HG02943 (cell line): Measurements from ENCODE around the gene ARHGEF7.

Experiments
- ATAC-seq: cut with Tn5 transposase; IDR thresholded peaks from one replicate; pipeline ENCODE4 v1.9.1; 2021; ENCODE audit warnings: mild to moderate bottlenecking, low read depth, moderate library complexity; ENCODE audit not compliant: unreplicated experiment

ARHGEF7 gene

DNA sequence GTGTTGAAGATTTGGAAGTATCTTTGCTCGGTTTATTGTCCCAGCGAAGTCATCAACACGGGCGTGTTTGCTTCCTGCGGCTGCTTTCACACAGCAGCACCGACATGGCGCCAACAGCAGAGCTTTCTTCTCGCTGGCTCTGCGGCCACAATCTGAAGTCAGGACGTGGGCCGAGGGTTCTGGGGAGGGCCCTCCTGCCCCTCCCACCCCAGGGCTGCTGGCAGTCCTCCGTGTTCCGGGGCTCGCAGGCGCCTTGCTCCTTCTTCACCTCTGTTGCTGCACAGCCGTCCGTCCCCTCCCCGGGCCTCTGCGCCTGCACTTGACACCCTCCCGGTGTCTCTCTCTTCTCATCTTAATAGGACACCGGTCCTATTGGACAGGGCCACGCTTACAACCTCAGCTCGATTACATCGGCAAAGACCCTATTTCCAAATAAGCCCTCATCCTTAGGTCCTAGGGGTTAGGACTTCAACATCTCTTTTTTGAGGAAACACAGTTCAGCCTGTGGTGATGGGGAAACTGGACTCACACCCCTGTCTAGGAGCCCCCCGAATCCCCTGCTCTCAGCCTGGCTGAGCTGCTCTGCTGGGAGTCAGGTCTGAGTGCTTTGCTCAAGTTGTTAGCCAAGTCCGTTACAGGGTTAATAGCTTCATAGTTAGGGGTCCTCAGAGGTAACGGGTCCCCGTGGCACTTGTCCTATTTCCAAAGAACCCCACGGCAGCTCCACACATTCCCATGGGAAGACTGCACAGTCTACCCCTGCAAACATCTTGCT, 202.6 kb downstream of the ARHGEF7 start:
- ATAC-seq: no peak

DNA sequence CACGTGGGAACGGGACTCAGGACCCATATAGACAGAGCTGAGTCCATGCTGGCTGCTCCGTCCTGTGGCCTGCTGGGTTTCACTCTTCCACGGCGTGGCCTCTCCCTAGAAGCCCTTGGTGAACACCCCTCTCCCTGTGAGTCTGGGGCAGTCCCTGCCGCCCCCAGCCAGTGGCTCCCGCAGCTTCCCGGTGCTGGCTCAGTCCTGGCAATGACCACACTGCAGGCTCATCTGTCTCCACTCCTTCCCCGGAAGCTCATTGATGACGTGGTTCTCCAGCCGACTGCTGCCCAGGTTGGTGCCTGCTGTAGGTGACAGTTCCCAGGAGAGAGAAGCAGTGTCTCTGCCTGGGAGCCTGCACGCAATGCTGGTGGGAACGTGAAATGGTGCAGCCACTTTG, 203.3 kb downstream of the ARHGEF7 start:
- no peak for ATAC-seq

DNA sequence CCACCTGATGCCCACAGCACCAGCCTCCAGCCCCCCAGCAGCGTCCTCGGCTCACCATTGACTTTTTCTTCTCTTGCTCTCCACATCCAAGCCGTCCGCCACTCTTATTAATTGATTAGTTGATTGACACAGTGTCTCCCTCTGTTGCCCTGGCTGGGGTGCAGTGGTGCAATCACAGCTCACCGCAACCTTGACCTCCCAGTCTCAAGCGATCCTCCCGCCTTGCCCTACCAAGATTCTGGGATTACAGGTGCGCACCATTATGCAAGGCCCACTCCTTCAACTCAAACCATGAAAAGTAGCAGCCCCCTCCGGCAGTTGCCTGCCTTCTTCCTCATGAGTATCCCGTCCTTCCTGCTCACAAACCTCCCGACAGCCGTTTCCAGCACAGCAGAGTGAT, 204.4 kb downstream of the ARHGEF7 start:
- no peak for ATAC-seq

DNA sequence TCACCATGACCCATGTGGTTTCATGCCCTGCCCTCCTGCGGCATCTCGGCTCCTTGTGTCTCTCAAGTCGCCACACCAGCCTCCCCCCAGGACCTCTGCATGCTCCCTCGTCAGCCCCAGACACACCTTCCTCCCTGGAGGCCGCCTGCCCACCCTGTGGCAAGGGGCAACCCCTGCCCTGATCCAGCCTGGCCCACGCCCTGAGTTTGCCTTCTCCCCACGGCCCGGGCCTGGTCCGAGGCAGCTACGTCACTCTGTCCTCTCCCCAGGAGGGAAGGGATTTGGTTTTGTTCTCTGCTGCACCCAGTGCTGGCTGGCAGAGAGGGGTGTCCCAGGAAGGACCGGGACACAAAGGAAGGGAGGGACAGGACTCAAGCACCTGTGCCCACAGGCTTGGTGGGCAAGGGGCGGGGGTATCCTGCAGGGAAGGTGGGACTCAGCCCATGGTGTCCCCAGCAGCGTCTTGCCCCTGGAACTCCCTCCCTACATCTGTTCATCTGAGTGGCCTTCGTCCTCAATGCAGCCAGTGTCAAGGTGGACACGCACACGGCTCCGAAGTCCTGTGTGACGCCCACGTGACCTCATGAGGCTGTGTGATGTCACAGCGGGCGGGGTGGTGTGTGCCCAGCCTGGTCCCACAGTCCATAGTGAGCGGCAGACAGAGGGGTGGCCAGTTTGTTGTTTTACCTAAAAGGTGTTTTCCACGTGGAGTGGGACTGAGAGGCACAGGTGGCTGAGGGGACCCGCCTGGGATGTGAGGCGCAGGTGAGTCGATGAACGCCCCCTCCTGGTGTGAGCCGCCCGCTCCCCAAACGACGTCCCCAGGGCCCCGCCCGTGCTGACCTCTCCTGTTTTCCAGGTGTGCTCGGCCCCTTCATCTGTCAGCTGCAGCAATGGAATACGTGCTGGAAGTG, 205.1 kb downstream of the ARHGEF7 start, which contains the start of gene TEX29:
Gene TEX29 (plus strand): TSS at position 645 of the 914 bp plus-strand sequence. CDS start 249 bp downstream, at position 894.
- no peak for ATAC-seq

DNA sequence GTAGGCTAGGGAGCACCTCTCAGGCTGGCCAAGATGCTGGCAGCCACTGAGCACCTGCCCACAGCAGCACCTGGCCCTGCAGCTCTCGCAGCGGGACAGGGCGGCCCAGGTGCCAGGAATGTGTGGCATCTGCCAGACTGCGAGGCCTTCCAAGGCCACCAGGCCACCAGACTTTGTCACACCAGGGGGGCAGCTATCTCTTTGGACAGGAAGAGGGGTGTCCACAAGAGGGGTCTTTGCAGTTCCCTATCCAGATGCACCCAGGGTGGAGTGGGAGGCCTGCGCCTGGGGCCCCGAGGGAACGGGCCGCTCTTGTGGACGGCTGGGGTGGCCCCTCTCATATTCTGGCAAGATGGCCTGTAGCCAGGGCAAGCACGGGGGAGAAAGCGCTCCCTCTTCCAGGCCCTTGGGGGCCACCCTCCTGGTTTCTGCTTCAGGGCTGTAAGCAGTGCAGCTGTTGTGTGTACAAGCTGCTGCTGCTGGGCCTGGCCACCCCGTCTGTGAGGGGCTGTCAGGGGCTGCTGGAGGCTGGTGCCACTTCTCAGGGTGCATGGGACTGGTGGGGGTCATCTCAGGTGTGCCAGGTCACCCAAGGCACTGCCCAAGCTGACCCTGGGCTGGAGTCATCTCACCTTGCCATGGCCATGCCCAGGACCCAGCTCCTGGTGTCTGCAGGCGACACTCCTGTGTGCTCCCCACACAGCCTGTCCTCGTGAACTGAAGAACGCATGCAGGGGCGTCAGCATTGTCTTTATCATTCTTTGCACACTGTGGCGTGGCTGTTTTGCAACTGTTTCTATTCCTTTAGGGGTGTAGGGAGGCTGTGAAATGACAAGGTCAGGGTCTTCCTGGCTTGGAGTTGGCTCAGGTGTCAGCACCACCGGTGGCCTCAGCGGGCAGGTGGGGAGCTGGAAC, 207.1 kb downstream of the ARHGEF7 start:
- no peak for ATAC-seq

DNA sequence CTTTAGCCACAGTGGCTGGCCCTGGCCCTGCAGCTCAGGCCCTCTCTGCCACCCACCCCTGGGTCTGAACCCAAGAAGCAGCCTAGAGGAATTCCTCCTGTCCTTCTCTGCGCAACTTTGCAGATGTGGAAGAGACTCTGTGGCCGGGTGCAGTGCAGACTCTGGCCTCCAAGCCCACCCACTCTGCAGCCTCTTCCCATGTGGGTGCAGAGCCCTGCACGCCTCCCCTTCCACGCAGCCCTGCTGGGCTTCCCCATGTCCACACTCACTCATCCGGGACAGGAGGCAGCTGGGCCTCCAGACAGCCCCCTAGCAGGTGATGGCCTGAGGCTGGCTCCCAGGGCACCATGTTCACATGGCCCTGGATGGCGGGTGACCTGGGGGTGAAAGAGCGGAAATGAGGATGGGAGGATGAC, 207.8 kb downstream of the ARHGEF7 start:
- no peak for ATAC-seq

DNA sequence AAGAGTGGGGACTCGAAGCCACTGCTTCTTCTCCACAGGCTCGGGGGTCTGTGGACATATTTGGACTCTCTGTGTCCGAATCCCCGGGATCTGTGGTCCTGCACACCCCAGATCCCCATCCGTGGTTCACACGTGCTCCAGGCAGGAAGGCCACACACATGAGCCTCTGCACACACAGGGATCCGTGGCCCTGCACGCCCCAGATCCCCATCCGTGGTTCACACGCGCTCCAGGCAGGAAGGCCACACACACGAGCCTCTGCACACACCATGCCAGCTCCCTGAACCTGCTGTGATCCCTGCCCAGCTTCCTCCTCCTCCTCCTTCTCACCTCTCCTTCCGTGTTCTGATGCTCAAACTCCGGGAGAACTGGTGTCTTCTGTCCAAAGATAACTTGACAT, 208.4 kb downstream of the ARHGEF7 start:
- ATAC-seq: no peak

DNA sequence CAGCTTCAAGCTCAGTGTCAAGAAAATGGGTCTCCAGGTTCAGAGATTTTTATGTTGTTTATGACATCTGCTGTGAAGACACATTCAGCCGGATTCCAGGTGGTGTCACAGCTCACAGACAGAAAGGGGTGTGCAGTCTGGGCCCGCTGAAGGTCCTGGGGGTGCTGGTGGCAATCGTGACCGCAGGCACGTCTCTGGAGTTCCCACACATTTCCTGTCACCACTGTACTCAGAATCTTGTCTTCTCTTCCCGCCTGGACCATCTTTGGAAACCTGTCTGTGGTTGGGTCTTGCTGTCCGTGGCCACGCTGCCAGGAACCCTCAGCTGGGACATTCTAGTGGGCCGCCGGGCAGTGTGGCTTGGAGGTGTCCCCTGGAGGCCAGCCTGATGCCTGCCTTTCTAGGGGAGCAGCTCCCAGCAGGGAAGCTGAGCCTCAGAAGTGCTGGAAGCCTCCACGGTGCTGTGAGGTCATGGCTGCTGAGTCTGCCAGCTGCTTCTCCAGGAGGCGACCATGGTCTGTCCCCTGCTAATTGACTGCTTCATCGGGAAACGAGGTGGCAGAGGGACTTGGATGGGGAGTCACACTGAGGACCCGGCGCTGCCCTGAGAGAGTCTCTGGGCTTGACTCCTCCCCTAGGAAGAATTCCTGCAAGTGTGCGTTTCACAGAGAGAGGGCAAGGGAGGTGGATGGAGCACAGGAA, 209.0 kb downstream of the ARHGEF7 start:
- no peak for ATAC-seq

DNA sequence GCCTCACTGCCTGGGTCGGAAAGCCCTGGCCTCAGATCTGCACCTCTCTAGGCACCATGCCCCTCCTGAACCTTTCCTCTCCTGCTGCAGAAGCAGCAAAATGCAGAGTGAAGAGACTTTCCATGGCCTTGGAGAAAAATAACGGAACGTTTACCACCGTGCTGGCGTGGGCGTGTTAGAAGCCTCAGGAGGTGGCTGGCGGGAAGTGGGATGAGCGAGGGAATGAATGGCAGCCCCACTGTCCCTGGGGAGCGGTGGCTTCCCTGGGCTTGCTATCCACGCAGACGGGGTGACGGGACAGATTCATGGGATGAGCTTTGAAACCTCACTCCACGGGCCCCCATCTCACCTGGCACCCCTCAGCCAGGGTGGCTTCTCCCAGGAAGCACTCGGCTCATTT, 209.6 kb downstream of the ARHGEF7 start:
- no peak for ATAC-seq

DNA sequence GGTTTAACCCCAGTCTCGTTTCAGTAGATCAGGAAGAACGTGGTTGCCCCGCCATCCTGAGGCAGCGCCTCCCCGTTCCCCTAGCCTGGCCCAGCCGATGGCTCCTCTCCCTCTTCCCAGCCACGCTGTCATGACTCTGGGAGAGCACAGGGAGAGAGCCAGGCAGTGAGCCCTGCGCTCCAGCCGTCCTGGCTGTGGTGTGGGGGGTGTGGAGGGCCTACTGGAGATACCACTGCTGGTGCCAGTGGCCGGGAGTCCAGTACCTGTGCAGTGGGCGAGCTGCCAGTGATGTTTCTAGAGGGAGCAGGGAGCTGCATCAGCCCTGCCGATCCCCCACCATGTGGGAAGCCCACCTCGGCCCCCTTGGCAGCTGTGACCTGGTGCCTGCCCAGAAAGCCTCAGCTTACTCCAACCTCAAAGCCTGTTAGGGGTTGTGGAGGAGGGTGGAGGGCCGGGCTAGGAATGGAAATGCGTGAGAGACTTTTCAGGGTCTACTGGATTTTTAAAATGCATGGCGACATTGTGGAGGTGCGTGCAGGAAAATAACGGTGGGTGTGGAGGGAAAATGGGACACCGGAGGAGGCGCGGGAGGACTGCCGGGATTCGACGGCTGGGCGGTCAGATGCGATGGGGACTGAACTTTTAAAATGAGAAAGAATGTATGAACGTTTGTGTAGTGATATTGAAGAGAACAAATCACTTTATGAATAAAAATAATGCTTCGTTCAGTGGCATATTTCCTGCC, 210.2 kb downstream of the ARHGEF7 start:
- no peak for ATAC-seq

DNA sequence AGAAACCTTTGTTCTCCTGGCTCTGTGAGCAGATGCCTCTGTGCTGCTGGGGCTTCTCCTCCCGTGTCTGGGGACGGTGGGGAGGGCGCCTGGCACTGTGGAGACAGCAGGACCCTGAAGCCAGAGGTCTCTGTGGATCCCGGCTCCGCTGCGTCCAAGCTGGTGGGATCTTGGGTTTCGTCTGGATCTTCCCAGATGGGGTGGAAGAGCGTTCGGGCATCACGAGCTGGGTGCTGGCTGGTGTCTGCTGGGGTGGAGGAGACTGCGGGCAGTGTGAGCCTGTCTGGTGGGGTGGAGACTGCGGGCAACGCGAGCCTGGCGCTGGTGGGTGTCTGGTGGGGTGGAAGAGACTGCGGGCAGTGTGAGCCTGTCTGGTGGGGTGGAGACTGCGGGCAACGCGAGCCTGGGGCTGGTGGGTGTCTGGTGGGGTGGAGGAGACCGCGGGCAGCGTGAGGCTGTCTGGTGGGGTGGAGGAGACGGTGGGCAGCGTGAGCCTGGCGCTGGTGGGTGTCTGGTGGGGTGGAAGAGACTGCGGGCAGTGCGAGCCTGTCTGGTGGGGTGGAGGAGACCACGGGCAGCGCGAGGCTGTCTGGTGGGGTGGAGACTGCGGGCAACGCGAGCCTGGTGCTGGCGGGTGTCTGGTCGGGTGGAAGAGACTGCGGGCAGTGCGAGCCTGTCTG, 211.0 kb downstream of the ARHGEF7 start:
- no peak for ATAC-seq

DNA sequence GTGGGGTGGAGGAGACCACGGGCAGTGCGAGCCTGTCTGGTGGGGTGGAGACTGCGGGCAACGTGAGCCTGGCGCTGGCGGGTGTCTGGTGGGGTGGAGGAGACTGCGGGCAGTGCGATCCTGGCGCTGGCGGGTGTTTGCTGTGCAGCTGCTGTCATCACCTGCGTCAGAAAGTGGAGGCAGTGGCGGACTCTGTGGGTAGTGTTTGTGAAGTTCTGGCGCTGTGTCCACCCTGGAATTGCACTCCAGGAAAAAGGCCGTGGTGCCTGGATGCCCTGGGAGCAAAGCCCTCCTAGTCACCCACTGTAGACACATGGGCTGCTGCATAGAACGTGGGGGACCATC, 211.5 kb downstream of the ARHGEF7 start:
- no peak for ATAC-seq

DNA sequence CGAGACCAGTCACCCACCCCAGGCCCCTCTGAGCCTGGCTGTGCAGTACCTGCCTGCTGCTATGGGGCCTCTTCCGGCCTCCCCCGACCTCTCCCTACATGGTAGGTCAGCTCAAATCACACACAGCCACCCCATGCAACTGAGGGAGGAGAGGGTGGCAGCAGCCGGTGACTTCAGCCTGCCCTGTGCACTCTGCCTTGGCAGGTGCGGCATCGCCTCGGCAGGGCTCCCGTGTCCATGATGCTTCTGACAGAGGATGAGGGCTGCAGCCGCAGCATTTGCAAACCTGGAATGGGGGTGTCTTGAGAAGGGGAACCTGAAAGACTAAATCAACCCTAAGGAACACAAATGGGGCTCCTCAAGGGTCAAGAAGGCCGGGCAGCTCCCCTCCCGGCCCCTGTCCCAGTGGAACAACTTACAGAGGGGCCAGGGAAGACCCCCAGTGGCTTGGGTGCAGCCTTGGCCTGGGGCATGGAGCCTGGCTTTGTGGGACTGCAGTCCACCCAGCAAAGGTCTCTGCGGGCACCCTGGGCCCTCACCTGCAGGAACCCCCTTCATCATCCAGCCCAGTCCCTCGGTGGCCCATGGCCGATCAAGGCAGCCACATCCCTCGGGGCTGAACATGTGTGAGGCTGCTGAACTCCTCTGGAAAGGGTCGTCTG, 212.0 kb downstream of the ARHGEF7 start:
- no peak for ATAC-seq

DNA sequence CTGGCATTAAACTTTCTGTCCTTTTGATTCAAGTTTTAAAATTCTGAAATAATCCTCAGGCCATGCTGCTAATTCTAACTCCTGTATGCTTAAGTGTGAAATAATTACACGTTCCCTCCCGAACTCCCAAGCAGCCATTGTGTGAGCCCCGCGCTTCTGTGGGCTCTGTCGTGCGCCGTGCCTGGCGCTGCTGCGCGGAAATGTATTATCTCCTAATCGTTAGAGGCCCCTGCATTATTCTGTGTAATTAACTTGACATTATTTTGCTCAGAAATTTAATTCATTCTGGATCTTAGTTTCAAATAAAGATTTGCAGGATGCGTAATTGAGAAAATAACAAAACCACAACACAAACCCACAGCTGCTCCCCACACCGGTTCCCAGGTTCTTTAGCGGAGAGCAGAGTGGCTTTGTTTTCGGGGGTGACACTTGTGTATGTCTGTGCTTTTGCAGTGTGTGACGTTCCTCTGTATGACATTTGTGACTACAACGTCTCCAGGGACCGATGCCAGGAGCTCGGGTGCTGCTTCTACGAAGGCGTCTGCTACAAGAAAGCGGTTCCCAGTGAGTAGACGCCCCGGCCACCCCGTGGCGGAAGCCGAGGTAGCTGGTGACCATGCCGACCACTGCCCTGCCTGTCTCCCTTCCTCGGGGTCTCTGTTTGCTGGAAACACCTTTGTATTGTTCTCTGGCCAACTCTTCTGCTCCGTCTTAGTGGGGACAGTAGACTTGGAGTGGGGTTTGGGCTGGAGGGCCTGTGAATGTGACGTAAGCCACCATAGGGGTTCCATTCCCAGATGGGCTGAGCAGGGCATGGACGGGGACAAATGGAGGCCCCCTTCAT, 212.8 kb downstream of the ARHGEF7 start:
- no peak for ATAC-seq

DNA sequence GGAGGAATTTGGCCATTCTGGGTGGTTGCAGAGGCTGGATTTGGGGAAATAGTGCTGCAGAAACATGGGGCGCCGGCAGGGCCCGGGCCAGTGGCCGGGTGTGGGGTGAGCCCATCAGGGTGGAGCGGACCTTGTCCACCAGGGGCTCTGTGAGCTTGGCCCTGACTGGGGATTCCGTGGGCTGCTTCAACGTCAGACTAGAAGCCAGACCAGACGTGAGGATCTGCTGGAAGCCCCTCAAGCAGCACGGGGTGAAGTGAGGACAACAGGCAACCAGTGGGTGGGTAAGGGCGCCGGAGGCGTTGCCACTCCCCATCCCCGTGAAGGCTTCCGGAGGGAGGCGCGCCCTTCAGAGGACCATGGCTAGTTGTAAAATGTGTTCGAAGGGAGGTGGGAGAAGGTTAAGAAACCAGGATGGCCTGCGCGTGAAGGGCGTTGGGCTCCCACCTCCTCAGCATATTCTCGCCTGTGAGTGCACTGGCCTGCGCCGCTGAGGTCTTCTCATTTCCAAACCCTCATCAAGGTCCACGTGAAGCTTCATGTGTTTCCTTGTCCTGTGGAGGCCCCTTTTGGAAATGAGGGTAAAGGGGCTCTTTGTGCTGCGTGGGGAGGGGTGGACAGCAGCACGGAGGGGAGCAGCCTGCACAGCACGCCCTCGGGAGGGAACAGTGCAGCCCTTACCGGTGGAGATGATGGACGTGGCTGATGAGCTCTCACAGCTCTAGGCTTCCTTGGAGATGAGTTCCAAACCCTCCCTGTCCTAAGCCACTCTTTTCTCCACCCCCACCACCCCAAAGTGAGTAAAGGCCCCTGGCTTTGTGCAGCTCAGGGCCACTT, 213.7 kb downstream of the ARHGEF7 start:
- ATAC-seq: no peak

DNA sequence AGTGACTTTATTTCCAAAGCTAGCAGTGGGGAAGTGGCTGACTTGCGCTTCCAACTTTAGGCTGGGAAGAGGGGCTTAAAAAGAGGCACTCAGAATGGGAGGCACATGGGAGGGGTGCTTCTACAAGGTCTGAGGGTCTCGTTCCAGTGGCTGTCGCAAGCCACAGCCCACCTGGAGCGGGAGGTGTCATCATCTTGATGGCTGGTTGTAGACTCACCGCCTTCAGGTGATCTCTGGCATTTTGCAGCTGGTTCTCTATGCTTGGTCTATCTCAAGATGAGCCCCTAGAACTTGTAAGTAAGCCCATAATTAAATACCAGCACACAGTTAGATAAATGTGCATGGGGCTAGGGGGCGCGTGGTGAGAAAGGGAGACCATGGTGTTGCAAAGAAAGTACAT, 214.5 kb downstream of the ARHGEF7 start:
- ATAC-seq: no peak
